ENCODE results near the gene PAXX.

DNA sequence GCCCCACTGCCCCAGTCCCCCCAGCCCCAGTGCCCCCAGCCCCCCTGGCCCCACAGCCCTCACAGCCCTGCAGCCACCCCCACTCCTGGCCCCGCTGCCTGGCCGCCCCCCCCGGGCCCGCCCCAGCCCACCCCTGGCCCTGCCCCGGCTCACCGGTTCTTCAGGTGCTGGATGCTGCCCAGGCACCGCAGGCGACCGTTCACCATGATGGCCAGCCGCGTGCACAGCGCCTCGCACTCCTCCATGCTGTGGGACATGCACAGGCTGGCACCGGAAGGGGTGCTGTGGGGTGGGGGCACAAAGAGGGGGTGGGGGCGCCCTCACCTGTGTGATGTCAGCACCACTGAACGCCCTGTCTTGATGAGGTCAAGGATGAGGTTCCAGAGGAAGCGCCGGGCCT lies 17.0 kb downstream of the PAXX start:
- TF ChIP-seq, protein P1, sequence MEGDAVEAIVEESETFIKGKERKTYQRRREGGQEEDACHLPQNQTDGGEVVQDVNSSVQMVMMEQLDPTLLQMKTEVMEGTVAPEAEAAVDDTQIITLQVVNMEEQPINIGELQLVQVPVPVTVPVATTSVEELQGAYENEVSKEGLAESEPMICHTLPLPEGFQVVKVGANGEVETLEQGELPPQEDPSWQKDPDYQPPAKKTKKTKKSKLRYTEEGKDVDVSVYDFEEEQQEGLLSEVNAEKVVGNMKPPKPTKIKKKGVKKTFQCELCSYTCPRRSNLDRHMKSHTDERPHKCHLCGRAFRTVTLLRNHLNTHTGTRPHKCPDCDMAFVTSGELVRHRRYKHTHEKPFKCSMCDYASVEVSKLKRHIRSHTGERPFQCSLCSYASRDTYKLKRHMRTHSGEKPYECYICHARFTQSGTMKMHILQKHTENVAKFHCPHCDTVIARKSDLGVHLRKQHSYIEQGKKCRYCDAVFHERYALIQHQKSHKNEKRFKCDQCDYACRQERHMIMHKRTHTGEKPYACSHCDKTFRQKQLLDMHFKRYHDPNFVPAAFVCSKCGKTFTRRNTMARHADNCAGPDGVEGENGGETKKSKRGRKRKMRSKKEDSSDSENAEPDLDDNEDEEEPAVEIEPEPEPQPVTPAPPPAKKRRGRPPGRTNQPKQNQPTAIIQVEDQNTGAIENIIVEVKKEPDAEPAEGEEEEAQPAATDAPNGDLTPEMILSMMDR (conservative IDR thresholded peaks at IDR 0.05; ENCODE audit: low read depth, low read length): no peak
- no peak for TF ChIP-seq EZH2 (IDR thresholded peaks at IDR 0.05; ENCODE audit: low read length, unreplicated experiment)
- no peak for TF ChIP-seq EZH2phosphoT487 (IDR thresholded peaks at IDR 0.05; ENCODE audit: borderline replicate concordance, low read length)
